Karpas-422 (cell line): ENCODE measurements around the gene RACK1. TPM values are rescaled to one million over a fixed set of nuclear protein-coding genes. Genes with fewer than 3 reads are reported as not detected.

ENCODE experiments used
- DNase-seq: peaks from one replicate; pipeline ENCODE4 v3.0.0-alpha.2; 2015
- H2AFZ ChIP-seq: fragments of 200-600 bp; sonication (generic); 2 replicates; pipeline ENCODE4 v1.6.1; 2014; ENCODE audit warnings: antibody characterized with exemption, low read length, mixed read lengths
- H3K27ac ChIP-seq: fragments of 200-600 bp; sonication (generic); 2 replicates; pipeline ENCODE4 v1.5.1; 2014; ENCODE audit warnings: mild to moderate bottlenecking, low read length, moderate library complexity
- H3K27me3 ChIP-seq: fragments of 200-600 bp; sonication (generic); 2 replicates; pipeline ENCODE4 v1.6.1; 2014; ENCODE audit warnings: low read length, mixed read lengths
- H3K36me3 ChIP-seq: fragments of 200-600 bp; sonication (generic); 2 replicates; pipeline ENCODE4 v1.6.1; 2014; ENCODE audit warnings: low read length, mixed read lengths; ENCODE audit not compliant: insufficient read depth
- H3K4me1 ChIP-seq: fragments of 200-600 bp; sonication (generic); 2 replicates; pipeline ENCODE4 v1.6.1; 2014; ENCODE audit warnings: mild to moderate bottlenecking, low read length, mixed read lengths
- H3K4me2 ChIP-seq: fragments of 200-600 bp; sonication (generic); 2 replicates; pipeline ENCODE4 v1.6.1; 2014; ENCODE audit warnings: low read length, low read depth, mild to moderate bottlenecking; ENCODE audit not compliant: poor library complexity, severe bottlenecking
- H3K4me3 ChIP-seq: fragments of 200-600 bp; sonication (generic); 2 replicates; pipeline ENCODE4 v1.5.1; 2014; ENCODE audit warnings: mild to moderate bottlenecking, antibody characterized with exemption, low read length, mixed read lengths
- H3K79me2 ChIP-seq: fragments of 200-600 bp; sonication (generic); 2 replicates; pipeline ENCODE4 v1.6.1; 2014; ENCODE audit warnings: mild to moderate bottlenecking, low read length, mixed read lengths
- H3K9ac ChIP-seq: fragments of 200-600 bp; sonication (generic); 2 replicates; pipeline ENCODE4 v1.6.0; 2014; ENCODE audit warnings: low read length
- H3K9me2 ChIP-seq: fragments of 200-600 bp; sonication (generic), shearing (Covaris generic); replicated peaks from 2 replicates; pipeline ENCODE4 v1.6.0; 2014; ENCODE audit warnings: mild to moderate bottlenecking, low read length, moderate library complexity; ENCODE audit not compliant: insufficient read depth
- H3K9me3 ChIP-seq: fragments of 300-700, 200-600 bp; sonication (generic); 2 replicates; pipeline ENCODE4 v1.6.1; 2014; ENCODE audit warnings: low read length, mixed read lengths
- H4K20me1 ChIP-seq: fragments of 200-600 bp; sonication (generic); 2 replicates; pipeline ENCODE4 v1.6.1; 2014; ENCODE audit warnings: mild to moderate bottlenecking, antibody characterized with exemption, low read length, low read depth; ENCODE audit not compliant: insufficient read depth
- total RNA-seq: library from RNA; depleted of rRNA; stranded (reverse); fragments of >200 nt; shearing (Covaris generic); gene quantifications from 2 replicates; pipeline ENCODE4 v1.2.3, GENCODE V29; 2014; ENCODE audit warnings: low replicate concordance

Gene RACK1
- total RNA-seq, 1 experiment from 2014 or later, result 7,026 TPM

GRCh38 chr5:181203777-181204112 is 40.0 kb downstream of the RACK1 start:
- H3K4me2 ChIP-seq, result no peak overlapping the region
- H2AFZ ChIP-seq, result no peak overlapping the region
- H3K36me3 ChIP-seq, result no peaks in the 10 kb centered on the region
- no peaks in the 10 kb centered on the region for H3K79me2 ChIP-seq
- no peaks in the 10 kb centered on the region for H3K27me3 ChIP-seq
- peaks cover 38% of the 10 kb centered on the region for H3K4me1 ChIP-seq
- no peak overlapping the region for H3K27ac ChIP-seq
- DNase-seq, result no peak
- H3K9me2 ChIP-seq, result no peaks in the 10 kb centered on the region
- no peaks in the 10 kb centered on the region for H3K9me3 ChIP-seq
- no peaks in the 10 kb centered on the region for H4K20me1 ChIP-seq
- H3K4me3 ChIP-seq, result no peak overlapping the region
- no peak overlapping the region for H3K9ac ChIP-seq

GRCh38 chr5:181203093-181203711 is 40.5 kb downstream of the RACK1 start:
- DNase-seq, result no peak
- Histone ChIP-seq H3K9me2 (no peaks in the 10 kb centered on the region), H3K9ac (no peak overlapping the region), H3K4me3 (no peak overlapping the region), H3K27me3 (no peaks in the 10 kb centered on the region), H3K4me1 (peaks cover 44% of the 10 kb centered on the region), H2AFZ (no peak overlapping the region), H3K79me2 (no peaks in the 10 kb centered on the region), H3K4me2 (no peak overlapping the region), H3K36me3 (no peaks in the 10 kb centered on the region), H4K20me1 (no peaks in the 10 kb centered on the region), H3K9me3 (no peaks in the 10 kb centered on the region), H3K27ac (no peak overlapping the region)

- no peaks in the 10 kb centered on the region for H3K36me3 ChIP-seq
- no peaks in the 10 kb centered on the region for H4K20me1 ChIP-seq
- no peaks in the 10 kb centered on the region for H3K9me2 ChIP-seq
- no peak overlapping the region for H3K9ac ChIP-seq
- H2AFZ ChIP-seq, result no peak overlapping the region
- no peak overlapping the region for H3K27ac ChIP-seq
- no peaks in the 10 kb centered on the region for H3K27me3 ChIP-seq
- DNase-seq, result peak; percentile 39
- H3K79me2 ChIP-seq, result no peaks in the 10 kb centered on the region
- no peaks in the 10 kb centered on the region for H3K9me3 ChIP-seq
- H3K4me3 ChIP-seq, result no peak overlapping the region
- peak overlapping the region; percentile 6 for H3K4me2 ChIP-seq
- peaks cover 39% of the 10 kb centered on the region for H3K4me1 ChIP-seq
Observed at GRCh38 chr5:181200816-181201215, 42.9 kb downstream of the RACK1 start.

GRCh38 chr5:181199881-181200638 is 43.6 kb downstream of the RACK1 start:
- Histone ChIP-seq H3K9me2 (no peaks in the 10 kb centered on the region), H3K79me2 (no peaks in the 10 kb centered on the region), H3K9ac (0 out of 2 replicates have a peak overlapping the region, but pooled peaks have one; percentile 1), H2AFZ (no peak overlapping the region), H3K4me3 (no peak overlapping the region), H3K27me3 (no peaks in the 10 kb centered on the region), H4K20me1 (no peaks in the 10 kb centered on the region), H3K9me3 (no peaks in the 10 kb centered on the region), H3K4me2 (peak overlapping the region; percentile 6), H3K4me1 (peaks cover 38% of the 10 kb centered on the region), H3K27ac (no peak overlapping the region), H3K36me3 (no peaks in the 10 kb centered on the region)
- peak; percentile 44 for DNase-seq

- Histone ChIP-seq H3K9me3 (no peaks in the 10 kb centered on the region), H3K27ac (no peak overlapping the region), H3K36me3 (no peaks in the 10 kb centered on the region), H3K27me3 (no peaks in the 10 kb centered on the region), H3K4me1 (peaks cover 38% of the 10 kb centered on the region), H2AFZ (no peak overlapping the region), H4K20me1 (no peaks in the 10 kb centered on the region), H3K9me2 (no peaks in the 10 kb centered on the region), H3K9ac (no peak overlapping the region), H3K4me2 (peak overlapping the region; percentile 12), H3K4me3 (no peak overlapping the region), H3K79me2 (no peaks in the 10 kb centered on the region)
- DNase-seq, result no peak
Observed at GRCh38 chr5:181198905-181199519, 44.7 kb downstream of the RACK1 start.

GRCh38 chr5:181198106-181198685 is 45.5 kb downstream of the RACK1 start:
- Histone ChIP-seq H3K9ac (no peak overlapping the region; the same call in 1 of the 2 replicates), H3K4me3 (no peak overlapping the region), H3K27me3 (no peaks in the 10 kb centered on the region), H3K79me2 (no peaks in the 10 kb centered on the region), H3K27ac (no peak overlapping the region), H3K36me3 (no peaks in the 10 kb centered on the region), H4K20me1 (no peaks in the 10 kb centered on the region), H3K9me2 (no peaks in the 10 kb centered on the region), H3K9me3 (no peaks in the 10 kb centered on the region), H2AFZ (no peak overlapping the region), H3K4me2 (peak overlapping the region; percentile 12), H3K4me1 (peaks cover 39% of the 10 kb centered on the region)
- no peak for DNase-seq

GRCh38 chr5:181197326-181197951 is 46.3 kb downstream of the RACK1 start:
- no peak overlapping the region for H3K27ac ChIP-seq

More at GRCh38 chr5:181197326-181197951, 46.3 kb downstream of the RACK1 start:
- no peaks in the 10 kb centered on the region for H3K27me3 ChIP-seq
- H3K9ac ChIP-seq, result no peak overlapping the region; the same call in 1 of the 2 replicates
- no peak overlapping the region for H3K4me3 ChIP-seq
- H3K4me2 ChIP-seq, result peak overlapping the region; percentile 12
- no peaks in the 10 kb centered on the region for H3K36me3 ChIP-seq
- H3K79me2 ChIP-seq, result no peaks in the 10 kb centered on the region
- H3K9me3 ChIP-seq, result no peaks in the 10 kb centered on the region
- no peaks in the 10 kb centered on the region for H3K9me2 ChIP-seq
- no peak overlapping the region for H2AFZ ChIP-seq
- no peak for DNase-seq
- H3K4me1 ChIP-seq, result peaks cover 47% of the 10 kb centered on the region
- H4K20me1 ChIP-seq, result no peaks in the 10 kb centered on the region
